Astrocyte (in vitro differentiated cells and primary cell): ENCODE data around the gene PODXL.

ENCODE experiments used
- EZH2 ChIP-seq: IDR thresholded peaks from 2 replicates; pipeline ENCODE4 v1.6.1; 2012; ENCODE audit warnings: mild to moderate bottlenecking, low read length, inconsistent platforms; ENCODE audit not compliant: insufficient read depth
- TF ChIP-seq, protein P1 (sequence below): IDR thresholded peaks from 2 replicates; pipeline ENCODE4 v1.5.1; 2011; ENCODE audit warnings: low read depth, mild to moderate bottlenecking, inconsistent platforms, low read length, moderate library complexity; ENCODE audit not compliant: insufficient read depth

DNA sequence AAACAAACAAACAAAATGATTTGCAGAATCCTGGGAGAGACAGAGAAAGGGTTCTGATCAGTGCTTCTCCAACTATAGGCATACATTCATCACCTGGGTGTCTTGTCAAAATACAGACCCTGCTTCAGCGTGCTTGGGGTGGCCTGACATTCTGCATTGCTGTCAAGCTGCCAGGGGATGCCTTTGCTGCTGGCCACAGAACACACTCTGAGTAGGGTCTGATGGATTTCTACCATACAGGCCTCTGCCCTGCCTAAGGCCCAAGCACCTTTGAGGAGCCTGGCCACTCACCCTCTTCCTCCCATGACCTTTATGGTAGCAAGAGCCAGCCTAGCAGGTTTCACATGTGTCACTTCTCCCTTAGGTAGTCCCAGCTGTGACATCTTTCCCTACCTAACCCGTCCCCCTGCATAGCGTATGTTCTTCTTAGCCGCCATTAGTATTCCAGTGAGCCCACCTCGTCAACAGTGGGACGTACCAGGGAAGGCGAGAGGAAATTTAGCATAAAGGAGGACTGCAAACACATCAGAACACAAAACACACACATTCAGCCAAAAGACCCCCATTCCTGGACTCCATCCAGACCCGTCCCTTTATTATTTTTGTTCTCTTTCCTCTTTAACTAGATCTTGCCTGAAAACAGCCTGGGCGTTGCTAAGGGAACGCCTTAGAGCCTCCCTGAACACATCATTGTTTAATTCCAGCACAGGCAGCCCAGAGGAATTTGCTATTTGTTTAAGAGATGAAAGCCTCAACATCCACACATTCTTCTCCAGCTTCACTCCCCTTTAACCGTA lies 43.9 kb upstream of the PODXL start:
- TF ChIP-seq, protein P1, sequence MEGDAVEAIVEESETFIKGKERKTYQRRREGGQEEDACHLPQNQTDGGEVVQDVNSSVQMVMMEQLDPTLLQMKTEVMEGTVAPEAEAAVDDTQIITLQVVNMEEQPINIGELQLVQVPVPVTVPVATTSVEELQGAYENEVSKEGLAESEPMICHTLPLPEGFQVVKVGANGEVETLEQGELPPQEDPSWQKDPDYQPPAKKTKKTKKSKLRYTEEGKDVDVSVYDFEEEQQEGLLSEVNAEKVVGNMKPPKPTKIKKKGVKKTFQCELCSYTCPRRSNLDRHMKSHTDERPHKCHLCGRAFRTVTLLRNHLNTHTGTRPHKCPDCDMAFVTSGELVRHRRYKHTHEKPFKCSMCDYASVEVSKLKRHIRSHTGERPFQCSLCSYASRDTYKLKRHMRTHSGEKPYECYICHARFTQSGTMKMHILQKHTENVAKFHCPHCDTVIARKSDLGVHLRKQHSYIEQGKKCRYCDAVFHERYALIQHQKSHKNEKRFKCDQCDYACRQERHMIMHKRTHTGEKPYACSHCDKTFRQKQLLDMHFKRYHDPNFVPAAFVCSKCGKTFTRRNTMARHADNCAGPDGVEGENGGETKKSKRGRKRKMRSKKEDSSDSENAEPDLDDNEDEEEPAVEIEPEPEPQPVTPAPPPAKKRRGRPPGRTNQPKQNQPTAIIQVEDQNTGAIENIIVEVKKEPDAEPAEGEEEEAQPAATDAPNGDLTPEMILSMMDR, result no peak
- no peak for TF ChIP-seq EZH2
